ENCODE measurements around the gene MYL6. TPM values are rescaled to one million over a fixed set of nuclear protein-coding genes. Genes with fewer than 3 reads are reported as not detected.

MYL6 gene
- total RNA-seq, 4 donors from 2014 or later: 1,103 to 4,858 (median 2,577) TPM

GRCh38 chr12:56160193-56160763 lies 2.1 kb downstream of the MYL6 start:
- Histone ChIP-seq H3K4me3 (peak overlapping the region; percentile 89 to 98), H3K36me3 (no peaks in the 10 kb centered on the region), H3K27ac (peak overlapping the region; percentile 99), H3K9me3 (no peaks in the 10 kb centered on the region), H3K4me1 (peaks cover 0 to 16% of the 10 kb centered on the region in 2 donors), H3K27me3 (no peaks in the 10 kb centered on the region)
- intact Hi-C loops (cut with DNase I; ENCODE audit: low total_unique reads): loop anchor here (5.0 kb wide), 1 partner anchor 33 kb away; the partner anchor contains the start of gene ESYT1
- no peak for DNase-seq
- TF ChIP-seq, protein P1, sequence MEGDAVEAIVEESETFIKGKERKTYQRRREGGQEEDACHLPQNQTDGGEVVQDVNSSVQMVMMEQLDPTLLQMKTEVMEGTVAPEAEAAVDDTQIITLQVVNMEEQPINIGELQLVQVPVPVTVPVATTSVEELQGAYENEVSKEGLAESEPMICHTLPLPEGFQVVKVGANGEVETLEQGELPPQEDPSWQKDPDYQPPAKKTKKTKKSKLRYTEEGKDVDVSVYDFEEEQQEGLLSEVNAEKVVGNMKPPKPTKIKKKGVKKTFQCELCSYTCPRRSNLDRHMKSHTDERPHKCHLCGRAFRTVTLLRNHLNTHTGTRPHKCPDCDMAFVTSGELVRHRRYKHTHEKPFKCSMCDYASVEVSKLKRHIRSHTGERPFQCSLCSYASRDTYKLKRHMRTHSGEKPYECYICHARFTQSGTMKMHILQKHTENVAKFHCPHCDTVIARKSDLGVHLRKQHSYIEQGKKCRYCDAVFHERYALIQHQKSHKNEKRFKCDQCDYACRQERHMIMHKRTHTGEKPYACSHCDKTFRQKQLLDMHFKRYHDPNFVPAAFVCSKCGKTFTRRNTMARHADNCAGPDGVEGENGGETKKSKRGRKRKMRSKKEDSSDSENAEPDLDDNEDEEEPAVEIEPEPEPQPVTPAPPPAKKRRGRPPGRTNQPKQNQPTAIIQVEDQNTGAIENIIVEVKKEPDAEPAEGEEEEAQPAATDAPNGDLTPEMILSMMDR (IDR thresholded peaks at IDR 0.05): no peak
- no peak for TF ChIP-seq POLR2A (IDR thresholded peaks at IDR 0.05)

DNA sequence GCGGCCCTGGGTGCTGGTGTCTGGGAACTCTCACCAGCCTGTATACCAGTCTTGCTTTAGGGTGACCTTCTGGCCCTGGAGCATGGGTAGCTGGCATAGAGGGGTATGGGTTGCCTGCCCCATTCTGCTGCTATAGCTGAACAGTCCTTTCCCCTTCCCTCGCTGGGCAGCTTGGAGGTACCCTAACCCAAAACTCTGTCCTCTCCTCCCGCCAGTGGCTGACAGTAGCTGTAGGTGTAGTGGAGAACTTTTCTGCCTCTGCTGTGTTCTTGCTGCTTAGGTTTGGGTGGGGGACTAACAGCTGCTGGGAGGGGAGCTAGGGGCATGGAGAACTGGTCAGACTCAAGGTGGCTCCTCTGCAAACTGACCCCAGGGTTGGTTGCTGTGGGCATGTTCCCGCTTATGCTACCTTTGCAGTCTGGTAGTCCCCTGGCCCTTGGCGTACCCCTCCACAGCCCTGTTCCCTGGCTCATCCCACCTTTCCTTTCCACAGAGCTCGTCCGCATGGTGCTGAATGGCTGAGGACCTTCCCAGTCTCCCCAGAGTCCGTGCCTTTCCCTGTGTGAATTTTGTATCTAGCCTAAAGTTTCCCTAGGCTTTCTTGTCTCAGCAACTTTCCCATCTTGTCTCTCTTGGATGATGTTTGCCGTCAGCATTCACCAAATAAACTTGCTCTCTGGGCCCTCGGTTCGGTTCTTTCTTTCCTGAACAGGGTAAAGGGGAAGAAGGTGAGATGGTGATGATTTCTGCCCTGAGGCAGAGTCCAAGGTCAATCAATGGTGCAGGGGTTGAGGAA lies 2.9 kb downstream of the MYL6 start:
- Histone ChIP-seq H3K4me3 (peak overlapping the region; percentile 89 to 98), H3K4me1 (peaks cover 0 to 16% of the 10 kb centered on the region in 2 donors), H3K27me3 (no peaks in the 10 kb centered on the region), H3K9me3 (no peaks in the 10 kb centered on the region), H3K27ac (peak overlapping the region; percentile 99), H3K36me3 (no peaks in the 10 kb centered on the region)
- no peak for TF ChIP-seq POLR2A (IDR thresholded peaks at IDR 0.05)
- TF ChIP-seq, protein P1 (IDR thresholded peaks at IDR 0.05): no peak
- intact Hi-C loops (cut with DNase I; ENCODE audit: low total_unique reads): loop anchor here (5.0 kb wide), 1 partner anchor 34 kb away; the partner anchor contains the start of gene ESYT1
- no peak for DNase-seq

DNA sequence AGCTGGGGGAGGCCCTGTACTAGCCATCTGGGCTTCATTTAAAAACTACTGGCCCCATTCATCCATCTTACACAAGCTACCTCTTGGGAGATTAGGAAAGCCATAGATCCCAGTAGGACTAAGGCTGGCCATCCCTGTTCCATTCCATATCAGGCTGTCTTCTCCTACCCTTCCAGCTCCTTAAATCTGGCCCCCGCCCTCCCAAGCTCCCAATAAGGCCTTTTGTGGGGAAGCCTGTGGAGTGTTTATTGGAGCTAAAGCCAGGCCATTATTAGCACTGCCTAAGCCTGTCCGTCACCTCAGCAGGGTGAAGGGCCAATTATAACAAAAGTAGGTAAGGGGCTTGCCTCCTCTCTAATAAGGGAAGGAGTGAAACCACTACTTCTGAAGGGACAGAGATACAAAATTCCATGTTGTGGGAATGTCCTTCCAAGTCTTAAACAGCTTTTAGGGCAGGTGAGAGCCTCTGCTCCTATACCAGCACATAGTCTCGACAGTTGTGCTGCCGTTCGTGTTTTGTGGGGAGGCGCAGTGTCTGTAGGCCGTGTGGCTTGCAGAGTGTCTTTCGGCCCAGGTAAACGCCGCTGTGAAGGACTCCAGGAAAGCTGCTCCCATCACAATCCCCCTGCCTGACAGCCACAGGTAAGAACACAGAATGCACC lies 3.7 kb downstream of the MYL6 start:
- Histone ChIP-seq H3K4me3 (no peak overlapping the region), H3K36me3 (no peaks in the 10 kb centered on the region), H3K4me1 (peaks cover 0 to 16% of the 10 kb centered on the region in 2 donors), H3K27me3 (no peaks in the 10 kb centered on the region), H3K9me3 (no peaks in the 10 kb centered on the region), H3K27ac (peak overlapping the region; percentile 99)
- DNase-seq: no peak
- TF ChIP-seq, protein P1 (IDR thresholded peaks at IDR 0.05): no peak
- TF ChIP-seq POLR2A (IDR thresholded peaks at IDR 0.05): no peak
- intact Hi-C loops (cut with DNase I; ENCODE audit: low total_unique reads): loop anchor here (5.0 kb wide), 1 partner anchor 35 kb away; the partner anchor contains the start of gene ESYT1

- H3K36me3 ChIP-seq: no peaks in the 10 kb centered on the region
- DNase-seq: no peak
- TF ChIP-seq, protein P1 (IDR thresholded peaks at IDR 0.05): no peak
- TF ChIP-seq POLR2A (IDR thresholded peaks at IDR 0.05): no peak
- intact Hi-C loops (cut with DNase I; ENCODE audit: low total_unique reads): loop anchor here (5.0 kb wide), 1 partner anchor 35 kb away; the partner anchor contains the start of gene ESYT1
- peaks cover 0 to 16% of the 10 kb centered on the region in 2 donors for H3K4me1 ChIP-seq
- no peaks in the 10 kb centered on the region for H3K27me3 ChIP-seq
- no peaks in the 10 kb centered on the region for H3K9me3 ChIP-seq
- no peak overlapping the region for H3K4me3 ChIP-seq
- peak overlapping the region; percentile 13 to 99 for H3K27ac ChIP-seq
Observed at GRCh38 chr12:56162468-56163290, 4.5 kb downstream of the MYL6 start.

All from uterus (tissue), 4 donors.